HG02943 (cell line): ENCODE results near the gene SBF1.

ENCODE experiments used
- ATAC-seq: cut with Tn5 transposase; IDR thresholded peaks from one replicate; pipeline ENCODE4 v1.9.1; 2021; ENCODE audit warnings: mild to moderate bottlenecking, low read depth, moderate library complexity; ENCODE audit not compliant: unreplicated experiment

SBF1 gene

DNA sequence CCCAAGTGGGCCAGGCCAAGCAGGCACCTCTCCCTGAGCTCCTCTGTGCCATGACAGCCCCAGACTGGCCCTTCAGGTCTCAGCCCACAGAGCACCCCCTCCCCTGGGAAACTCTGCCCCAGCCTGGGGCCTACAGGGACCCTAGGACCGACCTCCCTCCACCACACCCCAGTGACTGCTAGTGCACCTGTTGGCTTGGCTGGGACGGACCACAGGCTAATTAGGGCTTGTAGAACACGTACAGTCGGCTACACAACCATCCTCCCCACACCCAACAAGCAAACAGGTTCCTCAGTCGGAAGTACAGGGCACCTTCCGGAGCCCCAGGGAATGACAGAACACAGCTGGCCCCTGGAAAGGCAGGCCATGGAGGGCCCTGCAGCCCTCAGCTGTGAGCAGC, 4.3 kb downstream of the SBF1 start:
- ATAC-seq: no peak

DNA sequence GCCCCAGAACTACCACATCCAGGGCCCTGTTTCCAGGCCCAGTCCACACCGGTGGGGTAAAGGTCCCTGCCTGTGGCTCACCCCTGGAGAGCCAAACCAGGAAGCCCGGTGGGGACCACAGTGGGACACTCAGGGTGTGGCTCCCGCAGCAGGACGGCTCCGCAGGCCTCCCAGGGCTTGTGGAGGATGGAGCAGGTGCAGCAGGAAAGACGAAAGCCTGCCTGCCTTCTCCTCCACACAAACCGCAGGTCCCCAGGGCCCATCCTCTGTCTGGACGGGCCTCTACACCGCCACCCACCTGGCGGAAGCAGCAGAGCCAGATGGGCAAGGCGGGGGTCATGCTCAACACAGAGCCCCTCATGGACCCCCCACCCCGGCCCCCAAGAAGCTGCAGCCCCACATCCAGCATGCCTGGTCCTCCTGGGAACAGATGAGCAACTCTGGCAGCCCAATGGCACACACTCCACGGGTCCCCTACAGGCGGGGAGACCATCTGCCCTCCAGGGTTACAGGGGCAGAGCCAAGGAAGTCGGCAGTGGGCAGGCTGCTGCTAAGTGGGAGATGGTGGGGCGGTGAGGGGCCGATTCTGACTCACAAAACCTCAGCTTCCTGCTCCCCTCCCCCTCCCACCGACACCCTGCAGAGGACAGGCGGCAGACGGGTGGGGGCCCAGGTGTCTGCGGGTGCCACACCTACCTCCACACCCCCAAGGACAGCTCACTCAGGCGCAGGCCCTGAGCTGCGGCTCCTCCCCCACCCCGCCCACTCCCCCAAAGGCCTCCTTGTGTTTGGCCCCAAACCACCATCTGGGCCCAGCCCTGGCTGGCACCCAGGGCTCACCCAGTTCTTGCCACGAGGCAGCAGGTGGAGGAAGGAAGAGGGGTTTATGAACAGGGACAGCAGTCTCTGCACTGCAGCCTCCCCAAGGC, 5.2 kb downstream of the SBF1 start:
- ATAC-seq: peak; percentile 56

DNA sequence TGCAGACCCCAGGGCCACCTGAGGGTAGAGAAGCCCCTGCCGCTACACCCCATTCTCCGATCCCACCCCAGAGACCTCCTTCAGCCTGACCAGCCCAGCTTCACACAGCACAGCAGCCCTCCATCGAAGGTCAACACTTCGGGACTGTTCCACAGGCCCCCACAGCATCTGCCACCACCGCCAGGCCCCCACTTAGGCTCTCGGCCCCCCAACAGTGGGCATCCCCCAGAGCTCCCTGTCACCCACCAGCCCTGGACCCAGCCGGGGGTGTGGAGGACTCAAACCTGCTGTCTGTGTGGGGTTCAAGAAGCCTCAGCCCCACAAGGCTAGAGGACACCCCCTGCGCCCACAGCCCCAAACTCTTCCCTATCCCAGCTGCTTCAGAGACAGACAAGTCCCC, 6.2 kb downstream of the SBF1 start:
- no peak for ATAC-seq

DNA sequence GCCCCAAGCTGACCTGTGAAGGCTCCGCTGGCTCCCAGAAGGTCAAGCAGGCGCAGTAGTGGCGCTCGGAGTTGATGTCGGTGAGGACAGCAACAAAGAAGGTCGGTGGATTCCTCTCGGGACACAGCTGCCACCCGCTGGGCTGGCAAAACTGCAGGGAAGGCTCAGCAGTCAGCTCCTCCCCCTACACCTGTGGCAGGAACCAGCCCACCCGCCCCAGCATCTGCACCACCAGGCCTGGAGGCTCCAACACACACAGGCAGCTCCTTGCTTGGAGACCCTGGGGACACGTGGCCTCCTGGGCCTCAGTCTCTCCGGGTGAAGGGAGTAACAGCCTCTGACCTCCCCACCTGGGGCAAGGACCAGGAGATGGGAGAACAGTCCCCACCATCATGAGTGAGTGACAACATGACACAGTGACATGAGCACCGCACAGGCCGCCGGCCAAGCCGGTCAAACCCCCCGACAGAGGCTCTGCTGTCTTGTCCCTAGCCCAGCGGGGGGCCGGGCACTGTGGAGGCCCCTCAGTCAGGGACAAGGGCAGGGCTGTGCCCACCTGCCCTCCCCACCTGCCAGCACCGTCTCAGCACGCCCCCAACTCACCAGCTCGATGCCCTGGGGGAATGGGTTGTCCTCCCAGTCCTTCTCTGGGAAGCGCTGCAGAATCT, 6.9 kb downstream of the SBF1 start:
- ATAC-seq: no peak

DNA sequence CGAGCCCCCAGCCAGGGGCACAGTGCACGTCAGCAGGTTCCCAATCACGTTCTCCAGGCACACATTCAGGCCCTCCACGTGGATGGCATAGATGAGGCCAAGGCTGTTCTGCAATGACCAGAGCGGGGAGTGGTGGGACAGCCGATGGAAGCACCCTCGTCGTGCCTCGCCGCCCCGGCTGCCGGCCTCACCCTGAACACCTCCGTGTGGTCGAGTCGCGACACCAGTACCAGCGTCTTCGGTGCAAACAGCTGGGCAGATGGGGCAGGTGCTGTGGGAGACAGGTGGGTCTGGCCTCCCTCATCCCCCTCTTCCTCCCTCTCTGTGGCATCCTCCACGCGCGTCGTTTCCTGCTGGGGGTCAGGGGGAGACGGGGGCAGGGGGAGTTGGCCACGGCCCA, 7.5 kb downstream of the SBF1 start:
- no peak for ATAC-seq

DNA sequence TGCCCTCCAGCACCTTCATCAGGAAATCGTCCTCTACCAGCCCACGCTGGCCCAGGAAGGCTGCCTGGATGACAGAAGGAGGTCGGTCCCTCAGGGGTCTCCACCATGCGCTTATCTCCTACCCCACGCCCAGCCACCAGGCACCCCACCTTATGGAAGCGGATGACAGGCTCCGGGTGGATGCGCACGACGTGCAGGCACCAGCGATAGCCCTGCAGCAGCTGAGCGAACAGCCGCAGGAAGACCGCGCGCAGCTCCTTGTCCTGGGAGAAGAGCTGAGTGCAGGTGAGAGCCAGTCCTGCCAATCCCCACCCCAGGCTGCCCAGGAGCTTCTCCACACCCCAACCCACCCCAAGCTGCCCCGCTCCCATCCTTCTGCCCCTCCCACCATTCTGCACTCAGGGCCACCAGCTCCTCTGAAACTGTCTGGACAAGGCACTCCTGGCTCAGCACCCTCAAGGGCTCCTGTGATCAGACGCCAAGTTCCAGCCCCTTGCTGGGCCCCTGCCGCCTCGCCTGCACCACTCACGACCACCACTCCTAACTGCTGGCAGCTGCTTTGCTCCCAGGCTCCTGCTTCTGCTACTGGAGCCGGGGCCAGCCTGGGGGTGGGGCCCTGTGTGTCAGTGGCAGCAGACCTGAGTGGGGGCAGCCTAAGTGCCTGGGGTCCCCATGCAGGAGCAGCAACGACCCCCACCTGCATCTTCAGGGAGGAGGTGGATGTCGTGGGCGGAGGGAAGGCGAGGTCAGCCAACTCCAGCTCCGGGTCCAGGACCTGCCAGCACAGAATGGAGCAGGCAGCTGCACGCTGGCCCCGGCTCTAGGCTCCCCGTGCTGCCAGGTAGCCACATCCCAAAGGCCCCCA, 9.5 kb downstream of the SBF1 start:
- no peak for ATAC-seq

DNA sequence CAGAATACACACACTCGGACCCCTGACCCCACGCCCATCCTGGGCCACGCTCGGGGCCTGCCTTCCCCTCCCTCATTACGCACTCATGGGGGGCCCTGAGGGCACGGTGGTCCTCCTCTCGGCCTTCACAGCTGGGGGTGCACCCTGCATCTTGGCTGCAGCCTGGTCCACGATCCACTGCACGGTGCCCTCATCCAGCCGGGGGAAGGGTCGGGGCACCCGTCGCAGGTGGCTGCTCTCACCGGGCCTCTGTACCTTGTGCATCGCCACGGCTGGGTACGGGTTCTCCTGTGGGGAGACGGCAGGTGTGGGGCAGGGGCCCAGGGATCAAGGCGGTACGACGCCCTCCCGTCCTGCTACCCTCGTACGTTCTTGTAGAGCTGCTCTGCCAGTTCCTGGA, 10.4 kb downstream of the SBF1 start:
- ATAC-seq: no peak

DNA sequence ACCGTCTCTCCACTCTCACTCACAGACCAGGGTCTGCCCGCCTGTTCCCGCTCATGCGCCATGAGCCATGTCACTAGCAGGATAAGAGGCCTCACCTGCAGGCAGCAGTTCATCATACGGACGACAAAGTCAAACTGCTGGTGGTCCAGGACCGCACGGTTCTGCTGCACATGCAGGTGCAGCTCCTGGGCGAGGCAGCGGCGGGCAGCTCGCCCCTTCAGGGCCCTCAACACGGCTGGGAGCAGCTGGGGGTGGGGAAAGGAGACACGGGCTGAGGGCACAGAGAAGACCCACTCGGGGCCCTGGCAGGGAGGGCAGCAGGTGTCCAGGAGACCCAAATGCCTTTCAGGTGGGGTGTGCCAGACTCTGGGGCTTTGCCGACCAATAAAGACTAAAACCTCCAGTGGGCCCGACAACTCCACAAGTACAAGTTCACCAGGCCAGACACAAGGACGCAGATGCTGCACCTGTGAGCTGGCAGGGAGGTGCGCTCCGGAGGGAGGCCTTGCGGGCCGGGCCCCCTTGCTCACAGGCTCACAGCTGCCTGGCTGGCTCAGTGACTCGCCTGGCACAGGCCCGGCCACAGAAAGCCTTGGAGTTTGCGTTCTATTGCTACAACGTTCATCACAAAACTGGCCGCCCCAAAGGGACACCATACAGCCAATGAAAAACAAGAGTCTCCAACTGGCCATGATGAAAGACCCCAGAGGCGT, 11.5 kb downstream of the SBF1 start:
- no peak for ATAC-seq

DNA sequence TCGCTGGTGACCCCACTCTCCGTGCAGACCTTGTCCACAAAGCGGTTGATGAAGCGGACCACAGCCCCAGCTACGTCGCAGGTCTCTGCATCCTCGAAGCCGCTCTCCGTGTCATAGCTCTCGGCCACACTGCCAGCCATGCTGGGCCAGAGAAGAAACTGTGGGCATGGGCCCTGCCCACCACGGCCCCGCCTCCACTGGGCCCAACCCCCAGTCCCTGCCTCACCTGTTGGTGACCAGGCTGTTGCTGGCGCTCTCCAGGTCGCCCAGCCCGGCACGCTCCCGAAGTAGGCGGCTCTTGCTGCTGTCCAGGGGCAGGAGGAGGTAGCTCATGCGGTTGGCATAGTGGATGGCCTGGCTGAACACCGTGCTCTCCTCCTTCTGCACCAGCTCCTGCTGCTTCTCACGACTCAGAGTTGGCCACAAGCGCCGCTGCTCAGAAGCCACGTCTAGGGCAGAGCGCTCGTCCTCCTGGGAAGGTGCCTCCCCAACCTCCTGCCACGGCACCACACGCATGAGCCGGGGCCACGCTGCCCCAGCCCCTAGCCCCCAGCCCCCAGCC, 12.8 kb downstream of the SBF1 start:
- no peak for ATAC-seq

DNA sequence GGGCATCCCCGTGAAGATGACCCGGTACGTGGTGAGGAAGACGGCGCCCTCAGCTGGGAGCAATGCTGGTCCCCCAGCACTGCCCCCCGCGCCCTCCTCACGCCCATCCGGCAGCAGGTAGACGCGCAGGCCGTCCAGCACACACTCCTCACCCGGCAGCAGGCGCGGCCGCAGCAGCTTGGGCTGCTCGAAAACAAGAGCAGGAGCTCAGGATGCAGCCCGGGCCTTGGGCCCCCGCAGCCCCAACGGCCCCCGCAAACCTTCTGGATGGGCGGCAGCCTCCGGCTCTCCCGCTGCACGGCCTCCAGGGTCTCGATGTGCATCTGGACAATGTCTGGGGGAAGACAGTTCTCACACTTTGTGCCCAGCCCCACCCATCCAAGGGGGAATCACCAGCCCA, 13.3 kb downstream of the SBF1 start:
- no peak for ATAC-seq

DNA sequence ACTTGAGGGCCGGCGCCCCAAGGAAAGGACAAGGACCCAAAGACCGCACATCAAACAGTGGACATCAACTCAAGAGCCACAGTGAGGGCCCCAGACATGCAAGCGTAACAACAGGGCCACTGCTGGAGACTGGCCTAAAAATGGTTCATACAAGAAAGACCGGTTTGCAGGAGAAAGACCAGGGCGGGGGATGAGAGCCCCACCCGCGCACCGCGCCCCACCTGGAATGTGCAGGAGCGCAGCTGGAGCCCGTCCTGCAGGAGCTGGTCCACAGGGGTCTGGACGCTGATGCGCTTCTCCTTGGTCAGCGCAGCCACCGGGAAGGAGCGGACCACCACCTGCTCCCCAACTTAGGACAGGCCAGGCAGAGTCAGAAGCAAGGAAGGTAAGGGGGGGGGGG, 13.9 kb downstream of the SBF1 start:
- ATAC-seq: no peak

DNA sequence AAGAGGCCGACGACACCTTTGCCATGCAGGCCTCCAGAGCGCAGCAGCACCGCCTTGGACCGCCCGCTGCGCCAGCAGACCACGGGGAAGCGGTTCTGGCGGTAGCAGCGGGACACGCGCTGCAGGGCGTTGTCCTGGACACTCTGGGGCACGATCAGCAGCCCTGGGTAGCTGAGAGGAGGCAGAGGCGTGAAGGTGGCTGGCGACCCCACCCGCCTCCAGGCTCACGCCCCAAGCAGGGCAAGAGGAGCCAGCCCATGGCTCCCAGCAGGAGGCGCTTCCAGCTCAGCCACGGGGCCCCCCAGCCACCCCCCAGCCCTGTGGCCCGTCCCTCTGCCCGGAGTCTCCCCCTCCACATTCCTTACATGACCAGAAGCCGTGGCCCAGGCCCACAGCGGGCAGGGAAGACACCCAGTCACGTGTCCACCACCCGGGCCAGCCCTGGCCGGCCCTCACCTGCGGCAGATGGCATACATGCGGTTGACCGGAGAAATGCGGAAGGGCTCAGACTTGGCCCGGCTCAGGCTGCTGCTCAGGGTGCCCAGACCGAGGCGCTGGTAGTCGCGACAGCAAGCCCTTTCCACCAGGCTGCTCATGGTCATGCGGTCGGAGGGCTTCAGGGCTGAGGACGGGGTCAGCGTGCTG, 15.2 kb downstream of the SBF1 start:
- ATAC-seq: no peak

DNA sequence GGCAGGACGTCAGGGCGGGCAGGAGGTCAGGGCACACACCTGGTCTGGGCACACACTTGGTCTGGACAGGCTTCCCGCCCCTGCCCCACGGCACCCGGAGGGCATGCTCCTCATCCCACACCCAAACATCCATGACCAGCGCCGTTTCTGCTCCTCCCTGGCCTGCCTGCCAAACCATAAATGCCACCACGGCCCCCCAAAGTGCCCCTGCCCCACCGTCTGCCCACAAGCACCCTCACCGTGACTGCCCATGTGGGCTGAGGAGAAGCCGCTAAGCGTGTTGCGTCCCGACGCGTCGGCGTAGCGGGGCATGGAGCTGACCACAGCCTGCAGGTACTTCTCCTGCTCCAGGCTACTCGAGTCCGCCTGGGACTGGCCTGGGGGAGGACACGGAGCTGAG, 15.8 kb downstream of the SBF1 start:
- ATAC-seq: no peak

DNA sequence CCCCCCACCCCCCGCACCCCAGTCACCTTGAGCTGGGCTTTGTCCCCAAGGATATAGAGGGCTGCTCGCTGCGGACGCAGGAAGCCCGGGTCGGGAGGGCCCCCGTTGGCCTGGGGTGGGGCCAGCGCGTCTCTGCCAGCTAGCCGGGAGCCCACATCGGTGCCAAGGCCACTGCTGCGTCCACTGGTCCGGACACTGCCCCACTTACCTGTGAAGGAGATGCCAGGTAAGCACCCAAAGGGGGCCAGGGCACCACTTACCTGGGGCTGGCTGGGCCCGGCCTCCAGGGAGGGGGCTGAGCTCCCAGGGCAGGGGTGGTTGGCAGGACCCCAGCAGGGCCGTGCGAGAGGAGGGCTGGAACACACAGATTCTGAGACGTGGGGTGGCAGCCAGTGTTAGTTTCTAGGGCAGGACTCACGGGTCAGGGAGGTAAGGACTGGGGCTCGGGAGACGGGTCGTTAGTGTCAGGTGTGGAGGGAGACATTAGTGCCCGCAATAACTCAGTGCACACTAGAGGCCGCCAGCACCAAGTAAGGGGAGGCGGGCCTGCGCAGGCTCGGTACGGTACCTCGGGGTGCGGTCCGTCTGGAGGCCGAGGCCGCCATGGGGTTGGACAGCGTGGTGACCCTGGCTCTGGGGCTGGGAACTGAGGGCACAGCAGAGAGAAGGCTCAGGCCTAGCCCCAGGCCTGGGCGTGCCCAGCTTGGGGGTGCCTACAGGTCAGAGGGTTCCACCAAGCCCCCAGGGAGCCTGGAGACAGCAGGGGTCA, 18.2 kb downstream of the SBF1 start:
- ATAC-seq: no peak

DNA sequence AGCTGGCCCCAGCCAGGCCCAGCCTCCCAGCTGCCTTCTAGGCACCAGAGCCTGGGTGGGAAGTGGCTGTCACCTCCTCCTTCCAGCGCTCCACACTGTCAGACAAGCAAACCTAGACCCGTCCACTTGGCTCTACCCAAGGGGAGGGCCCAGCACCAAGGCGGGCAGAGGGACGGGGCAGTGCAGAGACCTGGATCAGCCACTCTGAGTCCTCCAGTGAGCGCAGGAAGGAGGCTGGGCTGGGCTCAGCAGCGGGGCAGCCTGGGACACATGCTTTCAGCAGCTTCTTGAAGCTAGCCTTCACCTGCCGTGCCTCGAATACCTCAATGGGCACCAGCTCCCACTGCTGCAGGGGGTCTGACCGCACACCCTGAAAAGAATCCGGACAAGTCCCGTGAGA, 18.8 kb downstream of the SBF1 start:
- no peak for ATAC-seq

DNA sequence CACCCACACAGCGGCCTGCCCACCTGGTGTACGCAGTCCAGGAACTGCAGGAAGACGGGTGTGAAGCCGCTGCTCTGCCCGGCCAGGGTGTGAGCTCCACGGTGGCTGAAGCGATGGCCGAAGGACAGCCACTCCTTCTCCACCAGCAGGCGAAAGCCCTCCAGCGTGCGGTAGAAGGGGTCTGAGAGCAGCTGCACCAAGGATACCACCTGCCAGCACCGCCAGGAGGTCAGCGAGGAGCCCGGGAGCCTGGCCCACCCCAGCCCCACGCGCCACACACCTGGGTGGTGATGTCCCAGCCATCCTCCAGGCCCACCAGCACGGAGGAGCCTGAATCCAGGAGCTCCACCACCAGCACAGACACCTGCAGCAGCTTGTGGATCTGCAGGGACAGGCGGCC, 19.6 kb downstream of the SBF1 start:
- ATAC-seq: no peak

DNA sequence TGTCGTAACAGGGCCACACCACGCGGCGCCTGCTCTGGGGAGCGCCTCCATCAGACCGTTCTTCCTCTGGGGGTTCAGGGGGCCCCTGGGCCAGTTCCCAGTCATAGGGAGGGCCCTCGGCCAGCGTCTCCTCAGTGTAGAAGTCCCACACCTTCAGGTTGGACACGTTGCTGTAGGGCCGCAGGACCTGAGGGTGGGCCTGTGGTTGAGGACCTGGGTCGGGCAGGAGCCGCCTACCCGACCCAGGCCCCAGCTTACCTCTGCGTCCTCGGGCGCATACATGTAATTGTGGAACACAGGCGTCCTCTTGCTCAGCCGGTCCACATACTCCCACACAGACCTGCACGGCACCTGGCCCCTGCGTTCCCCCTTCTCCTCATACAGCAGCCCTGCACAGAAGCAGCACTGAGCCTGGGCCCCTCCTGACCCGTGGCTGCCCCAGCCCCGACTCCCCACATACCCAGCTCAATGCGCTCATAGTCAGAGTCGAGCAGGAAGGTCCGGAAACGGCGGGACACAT, 20.2 kb downstream of the SBF1 start:
- ATAC-seq: no peak

DNA sequence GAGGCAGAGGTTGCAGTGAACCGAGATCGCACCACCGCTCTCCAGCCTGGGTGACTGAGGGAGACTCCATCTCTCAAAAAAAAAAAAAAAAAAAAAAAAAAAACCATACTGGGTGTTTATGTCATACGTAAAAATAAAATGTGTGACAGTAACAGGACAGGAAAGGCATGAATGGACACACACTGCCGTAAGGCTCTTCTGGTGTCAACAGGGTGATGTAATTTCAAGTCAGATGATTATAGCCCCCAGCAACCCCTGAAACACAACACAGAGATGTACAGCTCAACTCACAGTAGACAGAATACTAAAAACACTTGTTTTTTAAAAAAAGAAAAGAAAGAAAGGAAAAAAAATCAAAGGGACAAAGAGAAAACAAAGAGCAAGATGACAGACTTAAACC, 22.2 kb downstream of the SBF1 start:
- no peak for ATAC-seq
